BJ (cell line): ENCODE results near the gene ARHGAP24. TPM values are rescaled to one million over a fixed set of nuclear protein-coding genes. Genes with fewer than 3 reads are reported as not detected.

Experiments used
- CTCF ChIA-PET: fragments of 350-600 bp; formaldehyde crosslinking; extraction: SDS; loops from one replicate; lab custom pipeline; 2021; ENCODE audit warnings: antibody characterized with exemption, inconsistent platforms; lab: Yijun Ruan, JAX
- POLR2A ChIA-PET: fragments of 300-600 bp; sonication (Branson Sonifier 250); formaldehyde crosslinking; extraction: SDS; loops from one replicate; lab custom pipeline; 2021; ENCODE audit warnings: antibody characterized with exemption; lab: Charles Lee
- DNase-seq: peaks from one replicate; pipeline ENCODE4 v3.0.0-alpha.2; 2011; ENCODE audit warnings: low read depth
- H3K27me3 ChIP-seq: 2 replicates; pipeline ENCODE4 v1.6.0; 2011; ENCODE audit warnings: low read length; ENCODE audit not compliant: control insufficient read depth, insufficient read depth
- H3K36me3 ChIP-seq: 2 replicates; pipeline ENCODE4 v1.5.1; 2011; ENCODE audit warnings: low read length; ENCODE audit not compliant: control insufficient read depth, insufficient read depth
- H3K4me3 ChIP-seq: 2 replicates; pipeline ENCODE4 v1.5.1; 2011; ENCODE audit warnings: low read depth, mild to moderate bottlenecking, control low read depth, low read length
- CTCF ChIP-seq: IDR thresholded peaks from 2 replicates; pipeline ENCODE4 v1.5.1; 2011; ENCODE audit warnings: low read depth, mild to moderate bottlenecking, control low read depth, inconsistent platforms, low read length, moderate library complexity; ENCODE audit not compliant: insufficient read depth
- polyA plus RNA-seq: library from polyadenylated mRNA; depleted of rRNA; stranded (reverse); fragments of >200 nt; gene quantifications from 2 replicates; pipeline ENCODE4 v1.2.3, GENCODE V29; 2011

ARHGAP24 gene
- polyA plus RNA-seq, 1 experiment = 17.7 TPM

GRCh38 chr4:85751866-85752265 is 276.9 kb downstream of the ARHGAP24 start:
- Histone ChIP-seq H3K36me3 (no peaks in the 10 kb centered on the region), H3K4me3 (no peak overlapping the region), H3K27me3 (no peaks in the 10 kb centered on the region)
- POLR2A ChIA-PET = no interaction called here
- no peak for TF ChIP-seq CTCF
- DNase-seq = no peak
- CTCF ChIA-PET = interaction anchor here (1.9 kb wide), 1 partner anchor 604 kb away, joined by 6 read pairs; no protein-coding TSS in a partner anchor

- H3K27me3 ChIP-seq = no peaks in the 10 kb centered on the region
- ChIA-PET CTCF (interaction anchor here (1.1 to 1.8 kb wide), 3 partner anchors 8 to 199 kb away, joined by 3 to 7 read pairs (median 5); no protein-coding TSS in a partner anchor), POLR2A (no interaction called here)
- no peak for DNase-seq
- H3K36me3 ChIP-seq = no peaks in the 10 kb centered on the region
- no peak for TF ChIP-seq CTCF
- no peak overlapping the region for H3K4me3 ChIP-seq
Observed at GRCh38 chr4:85755285-85755684, 280.3 kb downstream of the ARHGAP24 start.

DNA sequence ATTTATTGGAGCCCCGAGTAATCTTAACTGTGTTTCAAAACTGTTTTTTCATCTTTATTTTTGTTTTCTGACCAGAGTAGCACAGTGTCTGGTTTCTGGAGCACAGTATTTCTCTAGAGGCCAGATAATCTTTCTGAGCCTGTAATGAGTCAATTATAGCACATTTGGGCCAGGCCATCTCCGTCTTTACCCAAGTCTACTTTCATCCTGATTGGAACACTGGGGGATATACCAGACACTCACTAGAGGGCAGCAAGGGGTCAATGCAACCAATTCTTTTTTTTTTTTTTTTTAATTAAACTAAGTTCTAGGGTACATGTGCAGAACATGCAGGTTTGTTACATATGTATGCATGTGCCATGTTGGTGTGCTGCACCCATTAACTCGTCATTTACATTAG is 282.0 kb downstream of the ARHGAP24 start:
- Histone ChIP-seq H3K27me3 (no peaks in the 10 kb centered on the region), H3K4me3 (no peak overlapping the region), H3K36me3 (no peaks in the 10 kb centered on the region)
- ChIA-PET CTCF (interaction anchor here (0.6 to 1.8 kb wide), 5 partner anchors 40 to 287 kb away, joined by 3 to 5 read pairs (median 4); no protein-coding TSS in a partner anchor), POLR2A (no interaction called here)
- no peak for DNase-seq
- TF ChIP-seq CTCF = peak; percentile 54

DNA sequence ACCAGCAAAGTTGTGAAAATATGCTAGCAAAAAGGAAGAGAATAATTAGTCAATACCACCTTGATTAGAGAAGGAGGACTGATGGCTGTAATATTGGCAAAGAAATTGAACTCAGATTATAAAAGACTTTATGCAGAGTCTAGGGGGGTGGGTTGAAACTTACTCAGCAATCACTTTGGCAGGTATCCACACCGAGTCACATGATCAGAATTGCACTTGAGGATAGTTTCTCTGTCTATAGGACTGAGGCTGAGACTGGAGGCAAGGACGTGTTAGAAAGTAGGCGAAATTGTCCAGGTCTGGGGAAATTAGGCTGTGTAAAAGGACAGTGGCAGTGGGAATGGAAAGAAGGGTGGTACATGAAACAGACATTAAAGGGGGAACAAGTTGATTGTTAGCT is 284.4 kb downstream of the ARHGAP24 start:
- CTCF ChIA-PET = interaction anchor here (0.5 to 1.9 kb wide), 4 partner anchors 28 to 286 kb away, joined by 3 to 4 read pairs (median 3); no protein-coding TSS in a partner anchor
- no peak for TF ChIP-seq CTCF
- no peak overlapping the region for H3K4me3 ChIP-seq
- DNase-seq = no peak
- H3K27me3 ChIP-seq = no peaks in the 10 kb centered on the region
- no peaks in the 10 kb centered on the region for H3K36me3 ChIP-seq
- POLR2A ChIA-PET = no interaction called here

DNA sequence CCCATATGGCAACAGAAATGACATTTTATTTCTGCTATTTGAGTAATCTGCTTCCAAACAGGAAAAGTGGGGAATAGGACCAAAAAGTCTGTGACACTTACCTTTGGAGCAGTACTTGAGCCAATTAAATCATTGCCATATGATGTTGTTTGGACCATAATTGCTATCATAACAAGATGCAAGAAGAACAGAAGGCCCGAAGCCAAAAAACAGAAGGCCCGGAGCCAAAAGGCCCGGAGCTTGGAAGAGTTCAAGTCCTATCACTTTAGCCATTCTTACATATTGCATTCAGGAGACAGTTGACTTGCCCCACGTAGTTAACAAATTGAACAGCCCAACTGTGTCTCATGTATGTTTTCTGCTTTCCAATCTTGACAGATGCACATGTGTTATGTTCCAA is 285.6 kb downstream of the ARHGAP24 start:
- TF ChIP-seq CTCF = no peak
- ChIA-PET CTCF (interaction anchor here (1.8 to 2.6 kb wide), 3 partner anchors 12 to 285 kb away, joined by 4 to 17 read pairs (median 9); no protein-coding TSS in a partner anchor), POLR2A (no interaction called here)
- DNase-seq = no peak
- H3K27me3 ChIP-seq = no peaks in the 10 kb centered on the region
- H3K4me3 ChIP-seq = no peak overlapping the region
- no peaks in the 10 kb centered on the region for H3K36me3 ChIP-seq
